ENCODE data around the gene SUSD6.

Gene SUSD6

GRCh38 chr14:69685218-69685616 lies 73.8 kb downstream of the SUSD6 start:
- DNase-seq (ENCODE audit: low spot score in 2 of 2) (no peak), ATAC-seq (ENCODE audit: low read depth) (peak; percentile 58)
- no peak overlapping the region for H3K4me3 Mint-ChIP-seq
- peaks cover 10% of the 10 kb centered on the region for H3K36me3 Mint-ChIP-seq
- H3K9me3 Mint-ChIP-seq = no peaks in the 10 kb centered on the region
- peak overlapping the region; percentile 45 for H3K27ac Mint-ChIP-seq
- peaks cover 64% of the 10 kb centered on the region for H3K4me1 Mint-ChIP-seq
- no peaks in the 10 kb centered on the region for H3K27me3 Mint-ChIP-seq

- ATAC-seq (ENCODE audit: low read depth) (peak; percentile 53), DNase-seq (ENCODE audit: low spot score in 2 of 2) (no peak)
- Mint-ChIP-seq H3K27me3 (no peaks in the 10 kb centered on the region), H3K4me1 (peaks cover 61% of the 10 kb centered on the region), H3K9me3 (no peaks in the 10 kb centered on the region), H3K36me3 (peaks cover 11% of the 10 kb centered on the region), H3K27ac (peak overlapping the region; percentile 45), H3K4me3 (peak overlapping the region; percentile 30)
These were observed 74.3 kb downstream of the SUSD6 start for GRCh38 chr14:69685716-69686115.

DNA sequence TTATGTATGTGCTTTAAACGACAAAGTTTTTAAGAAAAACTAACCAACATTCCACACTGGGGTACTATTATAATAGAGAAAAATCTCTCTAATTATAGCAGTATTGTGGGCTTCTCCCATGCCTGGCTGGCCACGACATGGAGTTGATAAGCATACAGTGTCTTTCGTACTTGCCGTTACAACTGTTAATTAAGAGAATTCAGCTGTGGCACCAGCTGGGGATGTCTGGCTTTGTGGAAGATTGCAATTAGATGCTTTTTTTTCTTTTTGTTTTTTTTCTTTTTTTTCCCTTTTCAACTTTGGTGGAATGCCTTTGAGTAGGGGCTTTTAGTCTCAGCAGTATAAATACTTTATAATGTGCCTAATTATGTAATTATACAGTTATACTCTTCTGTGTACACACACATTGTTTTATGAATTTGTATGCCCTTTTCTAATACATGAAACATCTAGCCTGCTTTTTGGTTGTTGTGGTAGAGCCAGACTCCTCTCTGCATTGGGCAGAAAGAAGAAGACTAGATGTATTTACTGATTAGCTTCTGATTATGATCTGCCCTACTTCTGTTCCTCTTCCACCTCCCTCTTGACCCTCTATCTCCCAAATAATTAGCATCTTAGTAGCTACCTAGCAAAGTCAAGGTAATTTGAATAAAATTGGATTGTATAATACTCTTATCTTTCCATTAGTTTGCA lies 76.4 kb downstream of the SUSD6 start:
- DNase-seq (ENCODE audit: low spot score in 2 of 2) = no peak
- no peaks in the 10 kb centered on the region for H3K27me3 Mint-ChIP-seq
- H3K9me3 Mint-ChIP-seq = no peaks in the 10 kb centered on the region
- H3K27ac Mint-ChIP-seq = peak overlapping the region; percentile 17
- H3K4me1 Mint-ChIP-seq = peaks cover 53% of the 10 kb centered on the region
- no peak for ATAC-seq (ENCODE audit: low read depth)
- H3K4me3 Mint-ChIP-seq = no peak overlapping the region
- H3K36me3 Mint-ChIP-seq = peaks cover 7% of the 10 kb centered on the region

GRCh38 chr14:69688299-69688649 lies 76.9 kb downstream of the SUSD6 start:
- H3K4me3 Mint-ChIP-seq = no peak overlapping the region
- H3K9me3 Mint-ChIP-seq = no peaks in the 10 kb centered on the region
- no peak for DNase-seq (ENCODE audit: low spot score in 2 of 2)
- ATAC-seq (ENCODE audit: low read depth) = no peak
- H3K27ac Mint-ChIP-seq = peak overlapping the region; percentile 17
- H3K4me1 Mint-ChIP-seq = peaks cover 53% of the 10 kb centered on the region
- no peaks in the 10 kb centered on the region for H3K27me3 Mint-ChIP-seq
- peaks cover 7% of the 10 kb centered on the region for H3K36me3 Mint-ChIP-seq

DNA sequence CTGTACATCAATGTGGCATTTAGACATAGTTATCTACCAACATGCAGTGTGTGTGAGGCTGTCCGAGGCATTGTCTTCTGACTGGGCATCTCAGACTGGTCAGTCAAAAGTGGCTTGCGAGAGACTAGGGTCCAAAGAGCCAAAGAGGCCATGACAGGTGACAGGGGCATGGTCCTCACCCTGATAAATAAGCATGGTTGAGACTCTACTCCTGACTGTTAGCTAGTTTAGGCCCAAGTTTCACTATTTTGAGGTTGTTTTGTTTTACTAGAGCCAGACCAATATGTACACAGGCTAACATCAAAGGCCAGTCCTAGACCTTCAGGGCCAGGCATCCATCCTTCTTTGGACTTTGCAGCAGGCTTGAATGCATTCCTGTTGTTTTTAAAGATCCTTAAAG lies 78.6 kb downstream of the SUSD6 start:
- Mint-ChIP-seq H3K27me3 (no peaks in the 10 kb centered on the region), H3K27ac (peak overlapping the region; percentile 39), H3K4me1 (peaks cover 51% of the 10 kb centered on the region), H3K4me3 (no peak overlapping the region), H3K36me3 (peaks cover 7% of the 10 kb centered on the region), H3K9me3 (no peaks in the 10 kb centered on the region)
- DNase-seq (ENCODE audit: low spot score in 2 of 2) = no peak
- ATAC-seq (ENCODE audit: low read depth) = no peak

DNA sequence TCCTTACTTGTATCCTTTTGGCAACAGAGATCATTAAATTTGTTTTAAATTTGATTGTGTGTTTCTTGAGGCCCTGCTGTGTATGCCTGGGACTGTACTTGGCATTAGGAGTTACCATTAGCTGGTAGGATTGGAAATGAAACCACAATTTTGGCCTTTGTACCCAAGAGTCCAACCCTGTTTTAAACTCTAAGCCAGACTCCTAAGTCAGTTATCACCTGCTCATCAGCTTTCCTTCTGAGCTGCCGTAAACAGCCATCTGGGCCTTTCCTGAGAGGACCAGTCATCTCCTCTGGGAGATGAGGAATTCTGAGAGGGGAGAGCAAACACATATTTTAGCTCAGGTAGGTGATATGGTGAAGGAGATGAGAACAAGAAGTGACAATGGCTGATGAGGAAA lies 81.2 kb downstream of the SUSD6 start:
- no peak overlapping the region for H3K4me3 Mint-ChIP-seq
- DNase-seq (ENCODE audit: low spot score in 2 of 2) (no peak), ATAC-seq (ENCODE audit: low read depth) (no peak)
- peak overlapping the region; percentile 67 for H3K27ac Mint-ChIP-seq
- H3K4me1 Mint-ChIP-seq = peaks cover 63% of the 10 kb centered on the region
- no peaks in the 10 kb centered on the region for H3K9me3 Mint-ChIP-seq
- H3K36me3 Mint-ChIP-seq = peaks cover 8% of the 10 kb centered on the region
- H3K27me3 Mint-ChIP-seq = no peaks in the 10 kb centered on the region

DNA sequence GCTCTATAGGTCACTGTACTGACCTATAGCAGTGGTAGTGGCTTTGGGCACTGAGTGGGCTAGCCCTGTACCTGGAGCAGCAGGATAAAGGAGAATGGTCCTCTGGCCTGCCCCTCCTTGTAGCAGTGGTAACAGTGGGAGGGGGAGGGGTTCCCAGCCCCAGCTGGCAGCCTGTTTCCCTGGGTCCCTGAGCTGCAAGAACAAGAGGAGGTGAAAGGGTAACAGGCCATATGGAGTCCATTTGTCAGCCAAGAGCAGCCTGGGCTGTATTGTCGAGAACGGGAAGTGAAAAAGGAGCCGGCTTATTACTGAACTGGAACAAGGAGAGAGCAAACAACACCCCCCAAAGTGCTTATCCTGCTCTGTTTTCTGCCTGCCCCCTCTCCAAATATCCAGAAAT lies 81.7 kb downstream of the SUSD6 start:
- peak; percentile 34 to 40 for DNase-seq (ENCODE audit: low spot score in 2 of 2)
- Mint-ChIP-seq H3K4me3 (no peak overlapping the region), H3K36me3 (peaks cover 9% of the 10 kb centered on the region), H3K4me1 (peaks cover 62% of the 10 kb centered on the region), H3K9me3 (no peaks in the 10 kb centered on the region), H3K27ac (peak overlapping the region; percentile 67), H3K27me3 (no peaks in the 10 kb centered on the region)
- ATAC-seq (ENCODE audit: low read depth) = peak; percentile 84

- Mint-ChIP-seq H3K4me3 (peak overlapping the region; percentile 61), H3K4me1 (peaks cover 65% of the 10 kb centered on the region), H3K27me3 (no peaks in the 10 kb centered on the region), H3K27ac (peak overlapping the region; percentile 67), H3K36me3 (peaks cover 6% of the 10 kb centered on the region), H3K9me3 (no peaks in the 10 kb centered on the region)
- DNase-seq (ENCODE audit: low spot score in 2 of 2) (no peak), ATAC-seq (ENCODE audit: low read depth) (no peak)
These were observed 82.7 kb downstream of the SUSD6 start for GRCh38 chr14:69693801-69694729.

- Mint-ChIP-seq H3K27ac (peak overlapping the region; percentile 67), H3K9me3 (no peaks in the 10 kb centered on the region), H3K4me3 (peak overlapping the region; percentile 50), H3K27me3 (no peaks in the 10 kb centered on the region), H3K4me1 (peaks cover 68% of the 10 kb centered on the region), H3K36me3 (peaks cover 6% of the 10 kb centered on the region)
- DNase-seq (ENCODE audit: low spot score in 2 of 2) = no peak
- ATAC-seq (ENCODE audit: low read depth) = no peak
These were observed 83.4 kb downstream of the SUSD6 start for GRCh38 chr14:69694730-69695281.

DNA sequence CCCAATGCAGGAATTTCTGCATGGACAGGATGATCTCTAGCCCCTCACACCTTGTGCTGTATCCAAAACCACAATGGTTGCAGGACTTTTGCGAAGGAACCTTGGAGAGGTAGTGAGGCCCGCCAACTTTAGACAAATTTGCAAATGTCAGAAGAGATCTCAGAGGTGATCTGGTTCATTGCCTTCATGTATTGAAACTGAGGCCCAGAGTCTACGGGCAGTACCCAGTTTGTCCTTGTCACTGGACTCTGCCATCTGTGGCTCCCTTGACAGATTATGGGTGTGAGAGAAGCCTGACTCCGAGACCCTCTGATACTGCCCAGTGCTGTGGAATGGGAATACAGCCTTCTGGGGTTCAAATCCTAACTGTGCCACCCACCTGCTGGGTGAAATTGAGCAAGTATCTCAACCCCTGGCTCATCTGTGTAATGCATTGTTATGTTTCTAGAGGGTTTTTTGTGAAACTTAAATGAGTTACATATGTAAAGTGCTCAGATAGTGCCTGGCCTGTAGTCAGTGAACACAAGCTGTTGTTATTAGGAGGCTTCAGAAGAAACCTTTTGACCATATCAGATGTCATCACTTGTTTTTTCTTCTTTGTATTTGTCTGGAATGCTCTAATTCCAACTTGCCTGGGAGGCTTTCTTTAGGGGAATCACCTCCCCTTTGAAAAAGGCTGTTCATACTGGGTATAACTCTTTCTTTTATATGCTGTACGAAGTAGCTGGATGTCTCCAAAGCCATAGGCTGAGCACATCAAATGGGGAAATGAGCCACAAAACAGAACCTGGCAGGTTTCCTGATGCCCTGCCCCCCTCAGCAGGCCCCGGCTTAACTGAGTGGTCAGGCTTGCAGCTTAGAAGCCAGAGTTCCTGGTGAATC lies 84.2 kb downstream of the SUSD6 start:
- DNase-seq (ENCODE audit: low spot score in 2 of 2) = peak in 1 of 2 donors; percentile 32
- peaks cover 2% of the 10 kb centered on the region for H3K36me3 Mint-ChIP-seq
- peak overlapping the region; percentile 46 for H3K4me3 Mint-ChIP-seq
- H3K4me1 Mint-ChIP-seq = peaks cover 66% of the 10 kb centered on the region
- peak; percentile 70 for ATAC-seq (ENCODE audit: low read depth)
- H3K27me3 Mint-ChIP-seq = no peaks in the 10 kb centered on the region
- H3K27ac Mint-ChIP-seq = peak overlapping the region; percentile 67
- H3K9me3 Mint-ChIP-seq = no peaks in the 10 kb centered on the region

DNA sequence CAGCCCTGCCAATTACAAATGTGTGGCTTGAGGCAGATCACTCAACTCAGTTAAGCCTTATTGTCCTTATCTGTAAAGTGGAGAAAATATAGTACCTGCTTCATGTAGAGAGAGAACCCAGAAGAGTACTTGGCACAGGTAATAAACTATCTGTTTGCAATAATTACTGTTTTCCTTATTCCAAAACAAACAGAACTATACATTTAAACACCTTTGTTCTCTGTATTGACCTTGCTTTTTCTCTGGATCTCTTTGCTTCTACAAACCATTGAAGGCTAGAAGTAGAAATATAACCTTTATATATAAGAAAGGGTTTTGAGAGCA lies 84.8 kb downstream of the SUSD6 start:
- peaks cover 2% of the 10 kb centered on the region for H3K36me3 Mint-ChIP-seq
- ATAC-seq (ENCODE audit: low read depth) = no peak
- no peaks in the 10 kb centered on the region for H3K9me3 Mint-ChIP-seq
- H3K27me3 Mint-ChIP-seq = no peaks in the 10 kb centered on the region
- H3K27ac Mint-ChIP-seq = peak overlapping the region; percentile 67
- peaks cover 67% of the 10 kb centered on the region for H3K4me1 Mint-ChIP-seq
- peak overlapping the region; percentile 46 for H3K4me3 Mint-ChIP-seq
- DNase-seq (ENCODE audit: low spot score in 2 of 2) = no peak

DNA sequence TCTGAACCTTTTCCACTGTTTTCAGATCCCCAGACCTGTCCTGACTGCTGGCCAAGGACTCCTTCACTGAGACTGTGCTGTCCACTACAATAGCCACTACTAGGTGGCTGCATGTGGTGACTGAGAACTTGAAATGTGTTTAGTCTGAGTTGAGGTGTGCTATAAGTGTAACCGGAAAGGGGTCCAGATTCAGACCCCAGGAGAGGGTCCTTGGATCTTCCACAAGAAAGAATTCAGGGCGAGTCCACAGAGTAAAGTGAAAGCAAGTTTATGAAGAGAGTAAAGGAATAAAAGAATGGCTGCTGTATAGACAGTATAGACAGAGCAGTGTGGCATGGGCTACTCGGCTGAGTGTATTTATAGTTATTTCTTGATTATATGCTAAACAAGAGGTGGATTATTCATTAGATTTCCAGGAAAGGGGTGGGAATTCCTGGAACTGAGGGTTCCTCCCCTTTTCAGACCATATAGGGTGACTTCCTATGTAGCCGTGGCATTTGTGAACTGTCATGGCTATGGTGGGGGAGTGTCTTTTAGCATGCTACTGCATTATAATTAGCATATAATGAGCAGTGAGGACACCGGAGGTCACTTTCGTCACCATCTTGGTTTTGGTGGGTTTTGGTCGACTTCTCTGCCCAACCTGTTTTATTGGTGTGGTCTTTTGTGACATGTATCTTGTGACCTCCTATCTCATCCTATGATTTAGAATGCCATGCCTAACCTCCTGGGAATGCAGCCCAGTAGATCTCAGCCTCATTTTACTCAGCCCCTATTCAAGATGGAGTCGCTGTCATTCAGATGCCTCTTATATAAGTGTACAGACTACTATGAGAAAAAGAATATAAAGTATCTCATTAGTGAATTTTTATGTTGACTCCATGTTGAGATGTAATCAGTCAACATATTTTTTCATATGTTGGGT lies 85.5 kb downstream of the SUSD6 start:
- Mint-ChIP-seq H3K4me1 (peaks cover 65% of the 10 kb centered on the region), H3K27me3 (no peaks in the 10 kb centered on the region), H3K36me3 (peaks cover 2% of the 10 kb centered on the region), H3K9me3 (no peaks in the 10 kb centered on the region), H3K4me3 (no peak overlapping the region), H3K27ac (peak overlapping the region; percentile 62)
- ATAC-seq (ENCODE audit: low read depth) = no peak
- no peak for DNase-seq (ENCODE audit: low spot score in 2 of 2)

DNA sequence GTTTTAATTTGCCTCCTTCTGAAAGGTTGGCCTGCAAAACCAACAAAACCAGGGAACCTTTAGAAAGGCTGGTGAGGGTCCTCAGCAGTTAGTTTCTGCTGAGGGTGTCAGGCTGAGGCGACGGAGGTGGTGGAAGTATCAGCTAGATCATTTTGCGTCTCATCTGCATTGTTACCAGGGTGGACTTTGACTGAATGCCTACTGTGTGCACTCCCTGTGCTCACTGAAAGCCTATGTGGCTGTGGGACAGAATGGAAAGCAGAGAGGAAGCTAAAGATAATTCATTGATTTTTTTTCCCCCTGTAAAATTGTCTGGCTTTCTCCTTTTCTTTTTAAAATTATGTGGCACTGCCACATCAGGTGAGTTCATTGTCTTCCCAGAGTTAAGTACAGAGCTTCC lies 87.2 kb downstream of the SUSD6 start:
- ATAC-seq (ENCODE audit: low read depth) (no peak), DNase-seq (ENCODE audit: low spot score in 2 of 2) (no peak)
- Mint-ChIP-seq H3K27me3 (no peaks in the 10 kb centered on the region), H3K36me3 (peaks cover 2% of the 10 kb centered on the region), H3K4me1 (peaks cover 66% of the 10 kb centered on the region), H3K9me3 (no peaks in the 10 kb centered on the region), H3K4me3 (no peak overlapping the region), H3K27ac (no peak overlapping the region)

Measured in memory B cell (primary cell).